ENCODE results near the gene TSFM. TPM values are rescaled to one million over a fixed set of nuclear protein-coding genes. Genes with fewer than 3 reads are reported as not detected.

Gene TSFM
- total and polyA plus RNA-seq, 9 of the 15 experiments (the other 6 are each of a cell fraction or from before 2014, with no cell fraction given): 44.6 to 198 (median 60.2) TPM

DNA sequence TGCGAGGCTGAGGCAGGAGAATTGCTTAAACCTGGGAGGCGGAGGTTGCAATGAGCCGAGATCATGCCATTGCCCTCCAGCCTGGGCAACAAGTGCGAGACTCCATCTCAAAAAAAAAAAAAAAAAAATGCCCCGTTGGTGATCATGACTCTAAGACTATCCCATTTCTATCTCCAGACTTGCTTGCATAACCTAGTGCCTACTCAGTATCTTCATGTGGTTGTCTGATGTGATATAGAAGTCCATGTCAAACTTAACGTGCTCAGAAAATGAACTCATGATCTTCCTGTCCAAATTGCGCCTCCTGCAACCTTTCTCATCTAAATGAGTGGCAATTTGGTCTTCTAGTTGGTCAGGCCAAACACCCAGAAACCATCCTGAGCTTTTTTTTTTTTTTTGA is 4.7 kb upstream of the TSFM start (continued):
- TF ChIP-seq ATF1 (CRISPR knock-in tag; IDR thresholded peaks at IDR 0.05) (no peak), ATF1 (tag; IDR thresholded peaks at IDR 0.05) (no peak)
- TF ChIP-seq, protein P1, sequence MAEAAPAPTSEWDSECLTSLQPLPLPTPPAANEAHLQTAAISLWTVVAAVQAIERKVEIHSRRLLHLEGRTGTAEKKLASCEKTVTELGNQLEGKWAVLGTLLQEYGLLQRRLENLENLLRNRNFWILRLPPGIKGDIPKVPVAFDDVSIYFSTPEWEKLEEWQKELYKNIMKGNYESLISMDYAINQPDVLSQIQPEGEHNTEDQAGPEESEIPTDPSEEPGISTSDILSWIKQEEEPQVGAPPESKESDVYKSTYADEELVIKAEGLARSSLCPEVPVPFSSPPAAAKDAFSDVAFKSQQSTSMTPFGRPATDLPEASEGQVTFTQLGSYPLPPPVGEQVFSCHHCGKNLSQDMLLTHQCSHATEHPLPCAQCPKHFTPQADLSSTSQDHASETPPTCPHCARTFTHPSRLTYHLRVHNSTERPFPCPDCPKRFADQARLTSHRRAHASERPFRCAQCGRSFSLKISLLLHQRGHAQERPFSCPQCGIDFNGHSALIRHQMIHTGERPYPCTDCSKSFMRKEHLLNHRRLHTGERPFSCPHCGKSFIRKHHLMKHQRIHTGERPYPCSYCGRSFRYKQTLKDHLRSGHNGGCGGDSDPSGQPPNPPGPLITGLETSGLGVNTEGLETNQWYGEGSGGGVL (CRISPR knock-in tag; IDR thresholded peaks at IDR 0.05): no peak

GRCh38 chr12:57779736-57780135 is 2.9 kb upstream of the TSFM start:
- H3K27me3 ChIP-seq (ENCODE audit: control insufficient read depth in 2 of 2, insufficient read depth in 2 of 2, low read length in 2 of 2): no peaks in the 10 kb centered on the region
- in situ Hi-C loops (cut with MboI): no loop called here
- no peaks in the 10 kb centered on the region for H3K9me3 ChIP-seq (replicated peaks; ENCODE audit: control insufficient read depth, insufficient read depth, low read depth, low read length)
- H4K20me1 ChIP-seq (replicated peaks; ENCODE audit: control insufficient read depth, insufficient read depth, low read length): no peaks in the 10 kb centered on the region
- no peak overlapping the region for H2AFZ ChIP-seq (ENCODE audit: low read depth, low read length)
- intact Hi-C loops (cut with micrococcal nuclease): no loop called here
- POLR2A ChIA-PET: interaction anchor here (0.7 to 1.3 kb wide), 3 partner anchors 9 to 23 kb away, joined by 3 to 4 read pairs (median 3); no protein-coding TSS in a partner anchor
- FAIRE-seq (no peak), DNase-seq (ENCODE audit: extremely low read depth in 1 of 4, low spot score in 3 of 4) (no peak), ATAC-seq (no peak)
- H3K79me2 ChIP-seq (ENCODE audit: control insufficient read depth, insufficient read depth, low read length): peaks cover 22% of the 10 kb centered on the region
- H3K9ac ChIP-seq (ENCODE audit: insufficient read depth in 1 of 2, low read depth in 2 of 2, low read length in 2 of 2): 0 out of 4 replicates have a peak overlapping the region, but pooled peaks of 1 of the 2 experiments have one; percentile 48
- no peak overlapping the region for H3K4me3 ChIP-seq
- WGBS (ENCODE audit: insufficient coverage, low coverage, missing lambda C conversion rate): 50% methylated on average over 1 of the region's 1 CpG
- TF ChIP-seq NR2C1 (IDR thresholded peaks at IDR 0.05) (no peak), NR2C1 (tag; IDR thresholded peaks at IDR 0.05) (no peak), U2AF2 (optimal IDR thresholded peaks at IDR 0.05; ENCODE audit: low read depth, low read length) (no peak), SMARCA4 (IDR thresholded peaks at IDR 0.05) (no peak), SMARCC2 (IDR thresholded peaks at IDR 0.05; ENCODE audit: low read depth) (no peak), ZKSCAN1 (IDR thresholded peaks at IDR 0.05; ENCODE audit: low read depth, low read length) (no peak), ZBTB12 (CRISPR knock-in tag; IDR thresholded peaks at IDR 0.05) (no peak), TARDBP (IDR thresholded peaks at IDR 0.05) (no peak), STAT5A (IDR thresholded peaks at IDR 0.05; ENCODE audit: borderline replicate concordance, low read length) (no peak), ZEB2 (IDR thresholded peaks at IDR 0.05) (no peak)
- TF ChIP-seq, protein P2, sequence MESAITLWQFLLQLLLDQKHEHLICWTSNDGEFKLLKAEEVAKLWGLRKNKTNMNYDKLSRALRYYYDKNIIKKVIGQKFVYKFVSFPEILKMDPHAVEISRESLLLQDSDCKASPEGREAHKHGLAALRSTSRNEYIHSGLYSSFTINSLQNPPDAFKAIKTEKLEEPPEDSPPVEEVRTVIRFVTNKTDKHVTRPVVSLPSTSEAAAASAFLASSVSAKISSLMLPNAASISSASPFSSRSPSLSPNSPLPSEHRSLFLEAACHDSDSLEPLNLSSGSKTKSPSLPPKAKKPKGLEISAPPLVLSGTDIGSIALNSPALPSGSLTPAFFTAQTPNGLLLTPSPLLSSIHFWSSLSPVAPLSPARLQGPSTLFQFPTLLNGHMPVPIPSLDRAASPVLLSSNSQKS (CRISPR knock-in tag; IDR thresholded peaks at IDR 0.05): no peak
- peaks cover 30% of the 10 kb centered on the region for H3K36me3 ChIP-seq (ENCODE audit: control insufficient read depth, insufficient read depth, low read length)
- no peaks in the 10 kb centered on the region for H3K9me1 ChIP-seq (ENCODE audit: control insufficient read depth, insufficient read depth, low read length)
- no peak overlapping the region for H3K4me2 ChIP-seq (ENCODE audit: insufficient read depth, low read length)
- no peak overlapping the region for H3K27ac ChIP-seq (ENCODE audit: extremely low read depth, low read depth, low read length)
- CTCF ChIA-PET (ENCODE audit: low intra/inter-chr PET ratio): no interaction called here
- BruUV-seq (replicated peaks): no TSS peak
- H3K4me1 ChIP-seq (replicated peaks in 1 of 2; ENCODE audit: control insufficient read depth in 2 of 2, insufficient read depth in 2 of 2, low read length in 2 of 2): peaks cover 8 to 12% of the 10 kb centered on the region in 2 experiments; a peak in 4 of 5 replicates

Data from K562 (cell line).